Neural cell (in vitro differentiated cells): Measurements from ENCODE around the gene TRIM62. TPM values are rescaled to one million over a fixed set of nuclear protein-coding genes. Genes with fewer than 3 reads are reported as not detected.

Experiments
- H2AFZ ChIP-seq: fragments of 200-600, 300-800 bp; sonication (generic), shearing (Covaris generic); 2 replicates; pipeline ENCODE4 v1.6.0; 2014; ENCODE audit warnings: low read depth, mild to moderate bottlenecking, antibody characterized with exemption, low read length, moderate library complexity
- H3F3A ChIP-seq: fragments of 200-600 bp; shearing (Covaris generic); 2 replicates; pipeline ENCODE4 v1.6.1; 2016; ENCODE audit warnings: mild to moderate bottlenecking, moderate library complexity, mixed read lengths, antibody characterized with exemption, low read length; ENCODE audit not compliant: insufficient read depth, poor library complexity, severe bottlenecking
- H3K27ac ChIP-seq: fragments of 200-600, 300-800 bp; sonication (generic), shearing (Covaris generic); 2 replicates; pipeline ENCODE4 v1.5.1; 2014; ENCODE audit warnings: mild to moderate bottlenecking, low read length, moderate library complexity
- H3K27me3 ChIP-seq: fragments of 300-800, 200-600 bp; sonication (generic), shearing (Covaris generic); 2 replicates; pipeline ENCODE4 v1.6.0; 2014; ENCODE audit warnings: mild to moderate bottlenecking, low read depth, low read length, moderate library complexity; ENCODE audit not compliant: insufficient read depth
- H3K36me3 ChIP-seq: fragments of 300-800, 200-600 bp; sonication (generic), shearing (Covaris generic); 2 replicates; pipeline ENCODE4 v1.5.1; 2014; ENCODE audit warnings: mild to moderate bottlenecking, antibody characterized with exemption, low read length, moderate library complexity; ENCODE audit not compliant: insufficient read depth
- H3K4me2 ChIP-seq: fragments of 300-800, 200-600 bp; sonication (generic), shearing (Covaris generic); 2 replicates; pipeline ENCODE4 v1.6.0; 2014; ENCODE audit warnings: mild to moderate bottlenecking, low read length
- H3K4me3 ChIP-seq: fragments of 300-800, 200-600 bp; sonication (generic), shearing (Covaris generic); 2 replicates; pipeline ENCODE4 v1.5.1; 2014; ENCODE audit warnings: mild to moderate bottlenecking, low read length, moderate library complexity
- H3K79me2 ChIP-seq: fragments of 200-600 bp; shearing (Covaris generic); replicated peaks from 2 replicates; pipeline ENCODE4 v1.6.0; 2014; ENCODE audit warnings: mild to moderate bottlenecking, low read length, moderate library complexity; ENCODE audit not compliant: insufficient read depth
- H3K9ac ChIP-seq: fragments of 300-800, 200-600 bp; sonication (generic), shearing (Covaris generic); 2 replicates; pipeline ENCODE4 v1.6.1; 2016; ENCODE audit warnings: mild to moderate bottlenecking, low read length, mixed read lengths
- H3K9me2 ChIP-seq: fragments of 200-600 bp; shearing (Covaris generic); 2 replicates; pipeline ENCODE4 v1.6.1; 2016; ENCODE audit warnings: mild to moderate bottlenecking, low read length, mixed read lengths; ENCODE audit not compliant: insufficient read depth
- H3K9me3 ChIP-seq: fragments of 200-600, 300-800 bp; sonication (generic), shearing (Covaris generic); 2 replicates; pipeline ENCODE4 v1.6.1; 2016; ENCODE audit warnings: mild to moderate bottlenecking, mixed run types, low read length, moderate library complexity, mixed read lengths
- H4K20me1 ChIP-seq: fragments of 200-600 bp; shearing (Covaris generic); 2 replicates; pipeline ENCODE4 v1.6.1; 2016; ENCODE audit warnings: mild to moderate bottlenecking, mixed run types; ENCODE audit not compliant: insufficient read depth
- EP300 ChIP-seq: fragments of 450-650 bp; conservative IDR thresholded peaks from 2 replicates; pipeline ENCODE4 v1.6.1; 2014; ENCODE audit warnings: antibody characterized with exemption, mild to moderate bottlenecking, moderate library complexity; ENCODE audit not compliant: poor library complexity, severe bottlenecking
- EZH2 ChIP-seq: fragments of 200-600, 300-800 bp; shearing (Covaris generic), sonication (generic); IDR thresholded peaks from 2 replicates; pipeline ENCODE4 v1.6.1; 2014; ENCODE audit warnings: antibody characterized with exemption, low read length, borderline replicate concordance, mild to moderate bottlenecking; ENCODE audit not compliant: insufficient read depth, poor library complexity, severe bottlenecking
- MXI1 ChIP-seq: fragments of 450-650 bp; conservative IDR thresholded peaks from 2 replicates; pipeline ENCODE4 v1.6.1; 2014; ENCODE audit warnings: antibody characterized with exemption, mild to moderate bottlenecking; ENCODE audit not compliant: poor library complexity, severe bottlenecking
- POLR2AphosphoS5 ChIP-seq: IDR thresholded peaks from 2 replicates; pipeline ENCODE4 v1.6.1; 2012
- RAD21 ChIP-seq: fragments of 450-650 bp; conservative IDR thresholded peaks from 2 replicates; pipeline ENCODE4 v1.6.1; 2014; ENCODE audit warnings: antibody characterized with exemption, mild to moderate bottlenecking, moderate library complexity
- SMC3 ChIP-seq: fragments of 450-650 bp; conservative IDR thresholded peaks from 2 replicates; pipeline ENCODE4 v1.6.1; 2014; ENCODE audit warnings: antibody characterized with exemption, mild to moderate bottlenecking, moderate library complexity; ENCODE audit not compliant: poor library complexity
- TAF1 ChIP-seq: IDR thresholded peaks from 2 replicates; pipeline ENCODE4 v1.6.1; 2012; ENCODE audit warnings: low read depth
- polyA plus RNA-seq: library from polyadenylated mRNA; depleted of rRNA; stranded (reverse); fragments of >200 nt; gene quantifications from 2 replicates; pipeline ENCODE4 v1.2.3, GENCODE V29; 2014
- TF ChIP-seq, protein P1 (sequence below): IDR thresholded peaks from 2 replicates; pipeline ENCODE4 v1.6.1; 2012; ENCODE audit warnings: borderline replicate concordance
- TF ChIP-seq, protein P2 (sequence below): fragments of 450-650 bp; IDR thresholded peaks from 2 replicates; pipeline ENCODE4 v1.5.1; 2014; ENCODE audit warnings: antibody characterized with exemption, mild to moderate bottlenecking, moderate library complexity; ENCODE audit not compliant: poor library complexity, severe bottlenecking

The TRIM62 gene
- polyA plus RNA-seq, 1 donor from 2014 or later: 4.3 TPM

DNA sequence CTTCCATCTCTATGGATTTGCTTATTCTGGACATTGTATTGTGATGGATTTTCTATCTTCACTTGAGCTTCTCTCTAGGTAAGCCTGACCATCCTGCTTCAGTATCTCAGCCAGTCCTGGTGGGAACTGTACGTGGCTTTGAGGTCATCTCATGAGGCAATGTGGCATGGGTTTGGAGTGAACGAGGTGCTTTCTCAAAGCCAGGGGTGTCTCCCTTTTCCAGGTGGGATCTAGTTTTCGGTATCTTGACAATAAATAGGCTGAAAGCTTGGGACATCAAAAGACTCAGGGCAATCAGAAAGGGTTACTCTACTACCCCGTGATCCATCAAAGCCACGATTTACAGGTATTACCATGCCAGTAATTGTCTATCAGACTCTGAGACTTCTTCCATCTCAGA, 60.1 kb downstream of the TRIM62 start:
- no peak overlapping the region for H2AFZ ChIP-seq

DNA sequence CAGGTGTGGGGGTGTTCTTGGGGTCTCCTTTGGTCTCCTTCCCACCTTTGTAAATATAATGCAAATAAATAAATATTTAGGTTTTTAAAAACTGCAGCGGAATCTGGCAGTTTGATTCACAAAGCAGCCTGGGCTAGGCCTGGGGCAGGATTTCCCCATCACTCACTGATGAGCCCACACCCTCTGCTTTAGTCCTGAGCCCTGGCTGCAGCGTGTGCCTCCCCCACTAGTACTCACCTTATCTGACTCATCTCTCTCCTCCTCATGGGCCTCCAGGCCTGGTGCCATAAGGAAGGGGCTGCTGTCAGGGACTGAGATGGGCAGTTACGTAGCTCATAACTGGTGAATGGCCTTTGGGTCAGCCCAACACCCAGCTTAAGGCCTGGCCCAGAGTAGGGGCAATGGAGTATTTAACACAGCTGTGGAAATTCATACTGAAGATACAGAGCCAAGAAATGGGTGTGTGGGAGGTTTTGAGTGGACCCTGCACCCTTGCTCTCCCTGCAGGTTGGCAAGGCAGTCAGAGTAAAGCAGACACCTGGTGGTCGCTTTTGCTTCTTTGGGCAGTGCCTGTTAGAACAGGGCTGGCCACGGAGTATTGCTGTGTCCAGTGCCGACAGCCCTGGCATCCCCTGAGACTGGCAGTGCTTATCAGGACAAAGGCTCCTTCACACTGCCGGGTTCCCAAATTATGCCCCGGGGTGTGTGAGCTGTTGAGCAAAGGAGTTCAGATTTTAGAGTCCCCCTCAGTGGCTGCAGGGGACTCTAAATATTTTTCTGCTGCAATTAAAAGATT, 61.2 kb downstream of the TRIM62 start:
- Histone ChIP-seq H3K27me3 (no peaks in the 10 kb centered on the region), H3K27ac (no peak overlapping the region), H3K9me3 (no peaks in the 10 kb centered on the region), H3F3A (no peaks in the 10 kb centered on the region), H2AFZ (no peak overlapping the region), H4K20me1 (no peaks in the 10 kb centered on the region), H3K4me3 (no peak overlapping the region), H3K79me2 (no peaks in the 10 kb centered on the region), H3K4me2 (no peak overlapping the region), H3K36me3 (no peaks in the 10 kb centered on the region), H3K9ac (no peak overlapping the region), H3K9me2 (no peaks in the 10 kb centered on the region)
- TF ChIP-seq TAF1 (no peak), EP300 (no peak), POLR2AphosphoS5 (no peak), MXI1 (no peak), RAD21 (no peak), EZH2 (no peak)
- TF ChIP-seq, protein P1, sequence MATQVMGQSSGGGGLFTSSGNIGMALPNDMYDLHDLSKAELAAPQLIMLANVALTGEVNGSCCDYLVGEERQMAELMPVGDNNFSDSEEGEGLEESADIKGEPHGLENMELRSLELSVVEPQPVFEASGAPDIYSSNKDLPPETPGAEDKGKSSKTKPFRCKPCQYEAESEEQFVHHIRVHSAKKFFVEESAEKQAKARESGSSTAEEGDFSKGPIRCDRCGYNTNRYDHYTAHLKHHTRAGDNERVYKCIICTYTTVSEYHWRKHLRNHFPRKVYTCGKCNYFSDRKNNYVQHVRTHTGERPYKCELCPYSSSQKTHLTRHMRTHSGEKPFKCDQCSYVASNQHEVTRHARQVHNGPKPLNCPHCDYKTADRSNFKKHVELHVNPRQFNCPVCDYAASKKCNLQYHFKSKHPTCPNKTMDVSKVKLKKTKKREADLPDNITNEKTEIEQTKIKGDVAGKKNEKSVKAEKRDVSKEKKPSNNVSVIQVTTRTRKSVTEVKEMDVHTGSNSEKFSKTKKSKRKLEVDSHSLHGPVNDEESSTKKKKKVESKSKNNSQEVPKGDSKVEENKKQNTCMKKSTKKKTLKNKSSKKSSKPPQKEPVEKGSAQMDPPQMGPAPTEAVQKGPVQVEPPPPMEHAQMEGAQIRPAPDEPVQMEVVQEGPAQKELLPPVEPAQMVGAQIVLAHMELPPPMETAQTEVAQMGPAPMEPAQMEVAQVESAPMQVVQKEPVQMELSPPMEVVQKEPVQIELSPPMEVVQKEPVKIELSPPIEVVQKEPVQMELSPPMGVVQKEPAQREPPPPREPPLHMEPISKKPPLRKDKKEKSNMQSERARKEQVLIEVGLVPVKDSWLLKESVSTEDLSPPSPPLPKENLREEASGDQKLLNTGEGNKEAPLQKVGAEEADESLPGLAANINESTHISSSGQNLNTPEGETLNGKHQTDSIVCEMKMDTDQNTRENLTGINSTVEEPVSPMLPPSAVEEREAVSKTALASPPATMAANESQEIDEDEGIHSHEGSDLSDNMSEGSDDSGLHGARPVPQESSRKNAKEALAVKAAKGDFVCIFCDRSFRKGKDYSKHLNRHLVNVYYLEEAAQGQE: no peak
- TF ChIP-seq, protein P2, sequence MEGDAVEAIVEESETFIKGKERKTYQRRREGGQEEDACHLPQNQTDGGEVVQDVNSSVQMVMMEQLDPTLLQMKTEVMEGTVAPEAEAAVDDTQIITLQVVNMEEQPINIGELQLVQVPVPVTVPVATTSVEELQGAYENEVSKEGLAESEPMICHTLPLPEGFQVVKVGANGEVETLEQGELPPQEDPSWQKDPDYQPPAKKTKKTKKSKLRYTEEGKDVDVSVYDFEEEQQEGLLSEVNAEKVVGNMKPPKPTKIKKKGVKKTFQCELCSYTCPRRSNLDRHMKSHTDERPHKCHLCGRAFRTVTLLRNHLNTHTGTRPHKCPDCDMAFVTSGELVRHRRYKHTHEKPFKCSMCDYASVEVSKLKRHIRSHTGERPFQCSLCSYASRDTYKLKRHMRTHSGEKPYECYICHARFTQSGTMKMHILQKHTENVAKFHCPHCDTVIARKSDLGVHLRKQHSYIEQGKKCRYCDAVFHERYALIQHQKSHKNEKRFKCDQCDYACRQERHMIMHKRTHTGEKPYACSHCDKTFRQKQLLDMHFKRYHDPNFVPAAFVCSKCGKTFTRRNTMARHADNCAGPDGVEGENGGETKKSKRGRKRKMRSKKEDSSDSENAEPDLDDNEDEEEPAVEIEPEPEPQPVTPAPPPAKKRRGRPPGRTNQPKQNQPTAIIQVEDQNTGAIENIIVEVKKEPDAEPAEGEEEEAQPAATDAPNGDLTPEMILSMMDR: no peak

More for the DNA sequence above, 60.1 kb downstream of the TRIM62 start:
- Histone ChIP-seq H3K36me3 (no peaks in the 10 kb centered on the region), H3K9me2 (no peaks in the 10 kb centered on the region), H4K20me1 (no peaks in the 10 kb centered on the region), H3F3A (no peaks in the 10 kb centered on the region), H3K4me3 (no peak overlapping the region), H3K27me3 (no peaks in the 10 kb centered on the region), H3K9ac (no peak overlapping the region), H3K79me2 (peaks cover 3% of the 10 kb centered on the region), H3K4me2 (no peak overlapping the region), H3K9me3 (no peaks in the 10 kb centered on the region), H3K27ac (no peak overlapping the region)
- TF ChIP-seq EZH2 (no peak), SMC3 (no peak), MXI1 (no peak), TAF1 (no peak), EP300 (no peak), RAD21 (no peak), POLR2AphosphoS5 (no peak)
- TF ChIP-seq, protein P1: no peak
